Spleen (tissue), 13 donors: Measurements from ENCODE around the gene SLC9C1. TPM values are rescaled to one million over a fixed set of nuclear protein-coding genes. Genes with fewer than 3 reads are reported as not detected.

Experiments
- DNase-seq: peaks from one replicate; pipeline ENCODE4 v3.0.0-alpha.2; 2020
- H3K27ac ChIP-seq, 8 donors: fragments of 200-600 bp; sonication (generic) in 7 of 8; 1 replicate in 4 of 8; 2 replicates in 4 of 8; pipeline versions ENCODE4 v1.5.0 to v1.8.0; 2016 to 2021; ENCODE audit warnings: inconsistent platforms in 4 of 8, mild to moderate bottlenecking in 4 of 8, moderate library complexity in 1 of 8
- H3K27me3 ChIP-seq, 7 donors: fragments of 200-600 bp; sonication (generic) in 6 of 7; replicated peaks in 1 of 7; 1 replicate in 4 of 7; 2 replicates in 3 of 7; pipeline versions ENCODE4 v1.5.0 to v1.8.0; 2016 to 2021; ENCODE audit warnings: inconsistent platforms in 3 of 7, mild to moderate bottlenecking in 1 of 7
- H3K36me3 ChIP-seq, 6 donors: fragments of 200-600 bp; sonication (generic) in 5 of 6; 1 replicate in 4 of 6; 2 replicates in 2 of 6; pipeline versions ENCODE4 v1.5.0 to v1.8.0; 2016 to 2021; ENCODE audit warnings: inconsistent platforms in 2 of 6
- H3K4me1 ChIP-seq, 6 donors: fragments of 200-600 bp; sonication (generic) in 5 of 6; 1 replicate in 3 of 6; 2 replicates in 3 of 6; pipeline versions ENCODE4 v1.5.0 to v1.8.0; 2016 to 2021; ENCODE audit warnings: inconsistent platforms in 3 of 6
- H3K4me3 ChIP-seq, 8 donors: fragments of 200-600 bp; sonication (generic) in 7 of 8; 1 replicate in 4 of 8; 2 replicates in 4 of 8; pipeline versions ENCODE4 v1.5.0 to v1.8.0; 2016 to 2021; ENCODE audit warnings: inconsistent platforms in 4 of 8, mild to moderate bottlenecking in 4 of 8, moderate library complexity in 2 of 8
- H3K9me3 ChIP-seq, 8 donors: fragments of 200-600 bp; sonication (generic) in 7 of 8; 1 replicate in 4 of 8; 2 replicates in 4 of 8; pipeline versions ENCODE4 v1.5.0 to v1.8.0; 2016 to 2021; ENCODE audit warnings: inconsistent platforms in 4 of 8
- POLR2A ChIP-seq, 3 donors: fragments of 450-650 bp; IDR thresholded peaks; one replicate each; pipeline ENCODE4 v1.5.1; 2017; ENCODE audit warnings: antibody characterized with exemption in 3 of 3, mild to moderate bottlenecking in 1 of 3
- POLR2AphosphoS5 ChIP-seq, 3 donors: sonication (generic); formaldehyde crosslinking; IDR thresholded peaks; one replicate each; pipeline ENCODE4 v1.5.1; 2017; ENCODE audit warnings: antibody characterized with exemption in 3 of 3
- WGBS, 5 donors: extraction: QIAGEN DNeasy Blood & Tissue Kit in 3 of 5; methylation state at CpG; one replicate each; pipeline versions ENCODE4 v1.1.5 to v1.1.7; 2013 to 2018; 5-methylcytosine and 5-hydroxymethylcytosine counted together
- intact Hi-C: fragments of 100-400 bp; cut with DNase I; formaldehyde crosslinking; loops from one replicate; pipeline ENCODE4 v1.15.0; 2023; ENCODE audit warnings: low total_unique reads
- long read RNA-seq, 2 donors: transcript quantifications; one replicate each; lab custom pipeline, GENCODE V29; 2026
- polyA plus RNA-seq, 3 donors: library from polyadenylated mRNA; stranded (reverse); fragments of 200-250 nt; gene quantifications; one replicate each; pipeline ENCODE4 v1.2.1, GENCODE V29; 2013
- total RNA-seq, 7 donors: library from RNA; depleted of rRNA in 3 of 7; stranded (reverse); fragments of >200 nt in 3 of 7; fragmentation: NEBNext Ultra II Directional in 4 of 7; extraction: Animal tissue kit (Norgen Biotek cat#: 25700) in 4 of 7; gene quantifications; one replicate each; pipeline versions ENCODE4 v1.1.0 to v1.2.1, GENCODE V29; 2016 to 2021
- TF ChIP-seq, protein P1 (sequence below), 11 experiments: fragments of 200-600 bp in 7 of 11; fragments of 450-650 bp in 4 of 11; sonication (generic) in 4 of 11; IDR thresholded peaks in 8 of 11; conservative IDR thresholded peaks in 3 of 11; 1 replicate in 7 of 11; 2 replicates in 4 of 11; pipeline versions ENCODE4 v1.4.0 to v1.8.0; 2016 to 2021; ENCODE audit warnings: antibody characterized with exemption in 11 of 11, inconsistent platforms in 4 of 11, mild to moderate bottlenecking in 1 of 11
- donor health status: healthy with polysubstance abuse.
- donor health status: DM: no; HTN: no; CAD: no; lungs with moderate emphysema.
- donor health status: DM: no; HTN: no; CAD: no.
- donor health status: Bipolar disorder and iron deficiency.
- donor health status: healthy.
- donor health status: DM: no; HTN: no; CAD: no.
- donor health status: DM: yes; HTN: yes; CAD: no.

Gene SLC9C1
- total RNA-seq (under 1 TPM in 1 of 7 donors, not detected in 6; 0.18 TPM), polyA plus RNA-seq (under 1 TPM in 1 of 3 donors, not detected in 2; 0.05 TPM)
- long read RNA-seq, donor 1: 0 reads
- long read RNA-seq, donor 2: 0 reads

DNA sequence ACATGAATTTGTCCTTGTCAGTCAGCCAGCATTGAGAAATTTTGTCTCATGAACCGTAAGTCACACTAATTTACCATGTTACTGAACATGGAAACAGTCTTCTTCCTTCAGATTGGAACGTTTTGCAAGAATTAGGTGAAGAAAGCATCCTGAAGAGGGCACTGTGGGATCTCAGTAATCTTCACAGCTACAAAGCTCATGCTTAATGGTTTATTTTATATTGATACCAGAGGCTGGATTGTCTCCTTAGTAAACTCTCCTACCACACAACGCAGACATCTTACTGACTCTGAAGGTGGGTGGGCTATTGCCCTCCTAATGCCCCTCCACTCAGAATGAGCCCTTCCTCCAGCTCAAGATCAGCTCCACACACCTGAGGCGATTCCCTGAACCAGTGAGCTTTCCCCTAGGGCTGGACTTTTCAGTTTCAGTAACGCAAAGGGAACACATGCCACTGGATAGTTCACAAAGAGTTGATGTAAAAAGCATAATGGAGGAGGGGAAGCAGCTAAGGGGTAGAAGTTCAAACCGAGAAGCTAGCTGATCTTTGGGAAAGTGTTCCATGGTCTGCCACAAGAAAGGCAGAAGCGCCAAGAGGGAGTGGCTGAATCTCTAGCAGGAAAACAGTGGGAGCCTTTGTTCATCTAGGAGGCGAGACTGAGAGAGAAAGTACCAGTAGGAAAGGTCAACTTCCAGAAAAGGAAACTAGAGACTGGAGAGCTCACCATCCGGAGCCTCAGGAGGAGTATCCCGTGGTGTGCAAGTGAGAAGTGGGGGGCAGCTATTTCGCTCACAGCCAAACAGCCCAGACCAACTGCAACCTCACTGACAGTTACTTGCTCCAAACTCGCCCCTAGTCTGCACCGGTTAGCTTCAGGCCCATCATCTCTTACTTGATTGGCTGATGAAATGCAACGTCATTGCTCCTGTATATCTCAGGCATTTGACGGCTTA is at the start of gene SLC9C1:
Gene SLC9C1, minus strand, starts transcription at position 849 of the 954 bp plus-strand sequence. CDS start 7,425 bp downstream, outside the sequence.
- intact Hi-C loops: loop anchor here (10.0 kb wide), 1 partner anchor 241 kb away; no protein-coding TSS in a partner anchor
- H3K27me3 ChIP-seq: no peaks in the 10 kb centered on the region

DNA sequence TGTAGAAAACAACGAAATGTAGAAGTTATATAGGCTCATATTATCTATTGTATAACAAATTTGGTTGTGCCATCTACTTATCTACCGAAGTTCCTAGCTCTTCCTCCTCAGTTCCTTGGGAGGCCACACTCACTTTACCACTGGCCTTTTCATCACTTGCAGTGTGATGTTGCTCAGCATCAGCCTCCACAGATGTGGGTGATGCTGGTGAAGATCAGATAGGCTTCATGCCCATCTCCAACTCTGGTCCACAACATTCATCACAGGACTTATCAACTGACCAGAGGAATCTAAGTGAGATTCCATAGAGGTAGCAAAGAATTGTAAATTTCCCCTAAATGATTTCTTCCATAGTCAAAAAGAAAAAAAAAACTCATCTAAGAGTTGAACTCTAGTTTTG is 47.4 kb upstream of the SLC9C1 start:
- no peak for DNase-seq
- Histone ChIP-seq H3K27me3 (no peaks in the 10 kb centered on the region), H3K4me1 (peaks cover 0 to 25% (median 0%) of the 10 kb centered on the region in 6 donors), H3K27ac (no peak overlapping the region), H3K36me3 (peaks cover 0 to 7% (median 0%) of the 10 kb centered on the region in 6 donors), H3K9me3 (peaks cover 0 to 14% (median 8%) of the 10 kb centered on the region in 8 donors), H3K4me3 (no peak overlapping the region)
- no peak for TF ChIP-seq POLR2AphosphoS5 (IDR thresholded peaks at IDR 0.05)
- TF ChIP-seq POLR2A (IDR thresholded peaks at IDR 0.05): no peak
- TF ChIP-seq, protein P1, sequence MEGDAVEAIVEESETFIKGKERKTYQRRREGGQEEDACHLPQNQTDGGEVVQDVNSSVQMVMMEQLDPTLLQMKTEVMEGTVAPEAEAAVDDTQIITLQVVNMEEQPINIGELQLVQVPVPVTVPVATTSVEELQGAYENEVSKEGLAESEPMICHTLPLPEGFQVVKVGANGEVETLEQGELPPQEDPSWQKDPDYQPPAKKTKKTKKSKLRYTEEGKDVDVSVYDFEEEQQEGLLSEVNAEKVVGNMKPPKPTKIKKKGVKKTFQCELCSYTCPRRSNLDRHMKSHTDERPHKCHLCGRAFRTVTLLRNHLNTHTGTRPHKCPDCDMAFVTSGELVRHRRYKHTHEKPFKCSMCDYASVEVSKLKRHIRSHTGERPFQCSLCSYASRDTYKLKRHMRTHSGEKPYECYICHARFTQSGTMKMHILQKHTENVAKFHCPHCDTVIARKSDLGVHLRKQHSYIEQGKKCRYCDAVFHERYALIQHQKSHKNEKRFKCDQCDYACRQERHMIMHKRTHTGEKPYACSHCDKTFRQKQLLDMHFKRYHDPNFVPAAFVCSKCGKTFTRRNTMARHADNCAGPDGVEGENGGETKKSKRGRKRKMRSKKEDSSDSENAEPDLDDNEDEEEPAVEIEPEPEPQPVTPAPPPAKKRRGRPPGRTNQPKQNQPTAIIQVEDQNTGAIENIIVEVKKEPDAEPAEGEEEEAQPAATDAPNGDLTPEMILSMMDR (IDR thresholded peaks at IDR 0.05 in 8 of 11, conservative IDR thresholded peaks at IDR 0.05 in 3 of 11): no peak
- WGBS, 5 donors: 83 to 94% (median 89%) methylated on average over 2 of the region's 2 CpGs
- intact Hi-C loops: no loop called here

More for the DNA sequence above, at the start of gene SLC9C1:
- DNase-seq: no peak
- H3K4me1 ChIP-seq: peaks cover 0 to 34% (median 20%) of the 10 kb centered on the region in 6 donors
- peaks cover 0 to 3% (median 0%) of the 10 kb centered on the region in 8 donors for H3K9me3 ChIP-seq
- H3K36me3 ChIP-seq: no peaks in the 10 kb centered on the region
- H3K27ac ChIP-seq: peak within 1 kb of the TSS in 7 of 8 donors; percentile 14 to 72 (median 61)
- no peak for TF ChIP-seq POLR2A (IDR thresholded peaks at IDR 0.05)
- TF ChIP-seq, protein P1 (IDR thresholded peaks at IDR 0.05 in 8 of 11, conservative IDR thresholded peaks at IDR 0.05 in 3 of 11): peak in 10 of 11 experiments; percentile 28 to 70 (median 60)
- peak within 1 kb of the TSS; percentile 19 to 64 (median 30) for H3K4me3 ChIP-seq
- 33 to 44% (median 37%) methylated on average over 15 of the region's 15 CpGs for WGBS, 5 donors

DNA sequence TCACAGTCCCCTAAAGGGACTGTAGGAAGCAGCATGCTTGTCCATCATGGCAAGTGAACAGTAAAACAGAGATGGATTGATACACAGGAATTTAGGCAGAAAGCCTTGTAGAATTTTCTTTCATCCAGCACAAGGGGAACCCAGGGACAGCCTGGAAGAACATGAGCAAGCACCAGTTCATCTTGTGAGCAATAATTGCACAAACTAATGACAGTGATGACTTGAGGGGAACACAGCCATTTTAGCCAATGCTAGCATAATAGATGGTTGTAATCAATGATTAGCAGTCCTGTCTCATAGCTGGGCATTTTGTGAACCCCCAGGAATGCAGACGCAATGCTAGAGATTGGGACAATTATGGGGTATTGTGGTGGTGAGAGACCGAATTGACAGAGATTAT is 45.6 kb upstream of the SLC9C1 start:
- 52 to 82% (median 67%) methylated on average over 2 of the region's 2 CpGs for WGBS, 5 donors
- Histone ChIP-seq H3K9me3 (peaks cover 0 to 14% (median 8%) of the 10 kb centered on the region in 8 donors), H3K4me1 (peaks cover 0 to 35% (median 0%) of the 10 kb centered on the region in 6 donors), H3K27ac (no peak overlapping the region), H3K36me3 (peaks cover 0 to 5% (median 0%) of the 10 kb centered on the region in 6 donors), H3K4me3 (no peak overlapping the region), H3K27me3 (no peaks in the 10 kb centered on the region)
- intact Hi-C loops: no loop called here
- DNase-seq: no peak
- TF ChIP-seq, protein P1 (IDR thresholded peaks at IDR 0.05 in 8 of 11, conservative IDR thresholded peaks at IDR 0.05 in 3 of 11): no peak
- TF ChIP-seq POLR2A (IDR thresholded peaks at IDR 0.05): no peak
- TF ChIP-seq POLR2AphosphoS5 (IDR thresholded peaks at IDR 0.05): no peak

DNA sequence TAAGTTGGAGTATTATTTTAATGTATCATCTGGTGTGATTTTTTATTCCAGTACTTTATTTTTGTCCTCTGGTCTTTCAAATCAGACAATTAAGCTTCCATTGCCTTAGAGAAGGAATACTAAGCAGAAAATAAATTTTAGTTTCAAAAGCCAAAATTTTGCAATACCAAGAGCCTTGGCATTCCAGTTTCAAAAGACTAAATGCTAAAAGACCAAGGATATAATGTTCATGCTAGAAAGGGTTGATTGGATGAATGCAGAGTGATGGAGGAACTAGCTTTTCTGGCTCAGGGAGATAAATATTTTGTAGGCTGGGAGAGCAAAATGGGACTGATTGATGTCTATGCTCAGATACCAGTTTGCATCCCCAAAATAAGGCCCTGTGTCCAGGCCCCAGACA is 45.1 kb upstream of the SLC9C1 start:
- DNase-seq: no peak
- Histone ChIP-seq H3K4me3 (no peak overlapping the region), H3K27me3 (peaks cover 0 to under 1% (median 0%) of the 10 kb centered on the region in 7 donors), H3K36me3 (peaks cover 0 to 5% (median 0%) of the 10 kb centered on the region in 6 donors), H3K27ac (no peak overlapping the region), H3K9me3 (peaks cover 0 to 14% (median 8%) of the 10 kb centered on the region in 8 donors), H3K4me1 (peaks cover 0 to 36% (median 0%) of the 10 kb centered on the region in 6 donors)
- intact Hi-C loops: no loop called here
- TF ChIP-seq, protein P1 (IDR thresholded peaks at IDR 0.05 in 8 of 11, conservative IDR thresholded peaks at IDR 0.05 in 3 of 11): no peak
- TF ChIP-seq POLR2A (IDR thresholded peaks at IDR 0.05) (no peak), POLR2AphosphoS5 (IDR thresholded peaks at IDR 0.05) (no peak)
